Spinal cord (tissue), 10 donors: ENCODE data around the gene SLC31A2. TPM values are rescaled to one million over a fixed set of nuclear protein-coding genes. Genes with fewer than 3 reads are reported as not detected.
"Not testable (repeated sequence)": the region's sequence is repeated elsewhere in the genome, so short reads cannot be mapped to it uniquely, and the experiment has no call there.

Experiments
- DNase-seq, 6 donors: peaks; one replicate each; pipeline versions ENCODE4 v3.0.0 to v3.0.0-alpha.2; 2013 to 2015; ENCODE audit warnings: low spot score in 6 of 6, low read depth in 4 of 6
- H3K27ac ChIP-seq: one replicate; pipeline ENCODE4 v1.5.1; 2013; ENCODE audit warnings: low read depth, low read length, control low read depth
- H3K27me3 ChIP-seq: one replicate; pipeline ENCODE4 v1.6.1; 2013; ENCODE audit warnings: low read length; ENCODE audit not compliant: control insufficient read depth, insufficient read depth
- H3K36me3 ChIP-seq: one replicate; pipeline ENCODE4 v1.6.1; 2013; ENCODE audit warnings: low read length; ENCODE audit not compliant: control insufficient read depth, insufficient read depth
- H3K4me1 ChIP-seq: one replicate; pipeline ENCODE4 v1.6.1; 2013; ENCODE audit warnings: low read length; ENCODE audit not compliant: control insufficient read depth, insufficient read depth
- H3K4me3 ChIP-seq: one replicate; pipeline ENCODE4 v1.5.1; 2013; ENCODE audit warnings: low read depth, low read length, control low read depth
- H3K9me3 ChIP-seq: one replicate; pipeline ENCODE4 v1.6.1; 2013; ENCODE audit warnings: low read length; ENCODE audit not compliant: control insufficient read depth, insufficient read depth
- WGBS: methylation state at CpG from one replicate; pipeline ENCODE4 v1.1.5; 2013; ENCODE audit warnings: missing lambda C conversion rate; ENCODE audit not compliant: insufficient coverage; 5-methylcytosine and 5-hydroxymethylcytosine counted together
- polyA plus RNA-seq, 2 donors: library from polyadenylated mRNA; unstranded; fragments of 120-200 nt; gene quantifications; one replicate each; pipeline ENCODE4 v1.2.1, GENCODE V29; 2013; ENCODE audit not compliant: insufficient read length in 2 of 2
- total RNA-seq, 2 donors: library from RNA; depleted of rRNA in 1 of 2; stranded (reverse); fragments of 120-200 nt in 1 of 2; fragments of >200 nt in 1 of 2; gene quantifications; one replicate each; pipeline versions ENCODE4 v1.2.3 to v1.2.4, GENCODE V29; 2013 to 2014
- donor health status: healthy.

SLC31A2 gene
- total and polyA plus RNA-seq, 4 donors: 14.9 to 27.7 (median 18.8) TPM

- not testable (repeated sequence) for H3K4me3 ChIP-seq, DNase-seq, H3K9me3 ChIP-seq, H3K27ac ChIP-seq, H3K27me3 ChIP-seq, H3K36me3 ChIP-seq
- H3K4me1 ChIP-seq: peaks cover 10% of the 10 kb centered on the region
- WGBS: 90% methylated on average over 9 of the region's 10 CpGs
Measured at GRCh38 chr9:113149561-113149960, 1.2 kb upstream of the SLC31A2 start.

GRCh38 chr9:113151696-113152630, 1.2 kb downstream of the SLC31A2 start:
- Histone ChIP-seq H3K9me3 (no peaks in the 10 kb centered on the region), H3K4me1 (peaks cover 10% of the 10 kb centered on the region), H3K36me3 (no peaks in the 10 kb centered on the region), H3K27me3 (no peaks in the 10 kb centered on the region), H3K4me3 (peak overlapping the region; percentile 78), H3K27ac (no peak overlapping the region)
- 88% methylated on average over 4 of the region's 11 CpGs for WGBS
- DNase-seq: no peak

- Histone ChIP-seq H3K36me3 (no peaks in the 10 kb centered on the region), H3K27me3 (no peaks in the 10 kb centered on the region), H3K4me1 (peaks cover 10% of the 10 kb centered on the region), H3K27ac (no peak overlapping the region), H3K9me3 (no peaks in the 10 kb centered on the region), H3K4me3 (no peak overlapping the region)
- DNase-seq: no peak
- 100% methylated on average over 2 of the region's 3 CpGs for WGBS
Measured at GRCh38 chr9:113152699-113153098, 1.9 kb downstream of the SLC31A2 start.

GRCh38 chr9:113153599-113153998, 2.8 kb downstream of the SLC31A2 start:
- 75% methylated on average over 3 of the region's 6 CpGs for WGBS

GRCh38 chr9:113154471-113154870, 3.7 kb downstream of the SLC31A2 start:
- H3K36me3 ChIP-seq: peaks cover 6% of the 10 kb centered on the region
- peaks cover 10% of the 10 kb centered on the region for H3K4me1 ChIP-seq
- no peak overlapping the region for H3K4me3 ChIP-seq
- no peak overlapping the region for H3K27ac ChIP-seq
- WGBS: 75% methylated on average over 6 of the region's 6 CpGs
- no peak for DNase-seq
- no peaks in the 10 kb centered on the region for H3K9me3 ChIP-seq
- H3K27me3 ChIP-seq: no peaks in the 10 kb centered on the region

More at GRCh38 chr9:113153599-113153998, 2.8 kb downstream of the SLC31A2 start:
- Histone ChIP-seq H3K4me3 (no peak overlapping the region), H3K27me3 (no peaks in the 10 kb centered on the region), H3K4me1 (peaks cover 10% of the 10 kb centered on the region), H3K27ac (no peak overlapping the region), H3K9me3 (no peaks in the 10 kb centered on the region), H3K36me3 (peaks cover 2% of the 10 kb centered on the region)
- DNase-seq: no peak

GRCh38 chr9:113154946-113155345, 4.1 kb downstream of the SLC31A2 start:
- DNase-seq: no peak
- H3K27me3 ChIP-seq: no peaks in the 10 kb centered on the region
- 70% methylated on average over 2 of the region's 2 CpGs for WGBS
- H3K4me1 ChIP-seq: peaks cover 10% of the 10 kb centered on the region
- H3K9me3 ChIP-seq: no peaks in the 10 kb centered on the region
- H3K4me3 ChIP-seq: no peak overlapping the region
- H3K27ac ChIP-seq: no peak overlapping the region
- peaks cover 7% of the 10 kb centered on the region for H3K36me3 ChIP-seq

- 53% methylated on average over 2 of the region's 7 CpGs for WGBS
- no peak for DNase-seq
- no peak overlapping the region for H3K27ac ChIP-seq
- no peak overlapping the region for H3K4me3 ChIP-seq
- H3K36me3 ChIP-seq: peaks cover 10% of the 10 kb centered on the region
- H3K27me3 ChIP-seq: no peaks in the 10 kb centered on the region
- H3K4me1 ChIP-seq: peaks cover 13% of the 10 kb centered on the region
- no peaks in the 10 kb centered on the region for H3K9me3 ChIP-seq
Measured at GRCh38 chr9:113155911-113156588, 5.2 kb downstream of the SLC31A2 start.

GRCh38 chr9:113156880-113157279, 6.1 kb downstream of the SLC31A2 start:
- H3K9me3 ChIP-seq: no peaks in the 10 kb centered on the region
- WGBS: 100% methylated on average over 1 of the region's 1 CpG
- no peak overlapping the region for H3K27ac ChIP-seq
- H3K36me3 ChIP-seq: peaks cover 17% of the 10 kb centered on the region
- no peak for DNase-seq
- H3K4me1 ChIP-seq: peaks cover 7% of the 10 kb centered on the region
- no peak overlapping the region for H3K4me3 ChIP-seq
- H3K27me3 ChIP-seq: no peaks in the 10 kb centered on the region

GRCh38 chr9:113158446-113158845, 7.6 kb downstream of the SLC31A2 start:
- H3K36me3 ChIP-seq: peaks cover 27% of the 10 kb centered on the region
- no peak for DNase-seq
- 73% methylated on average over 2 of the region's 5 CpGs for WGBS
- H3K27me3 ChIP-seq: no peaks in the 10 kb centered on the region
- no peak overlapping the region for H3K4me3 ChIP-seq
- H3K9me3 ChIP-seq: no peaks in the 10 kb centered on the region
- H3K27ac ChIP-seq: no peak overlapping the region
- H3K4me1 ChIP-seq: peaks cover 3% of the 10 kb centered on the region
